ENCODE data around the gene TMEM174.

TMEM174 gene

GRCh38 chr5:73140801-73141200 is 32.2 kb upstream of the TMEM174 start:
- DNase-seq (ENCODE audit: low read depth): no peak
- TF ChIP-seq CTCF (conservative IDR thresholded peaks at IDR 0.05; ENCODE audit: low read length): no peak
- H3K4me3 ChIP-seq (ENCODE audit: low read length): no peak overlapping the region

- DNase-seq (ENCODE audit: low read depth): no peak
- no peak overlapping the region for H3K4me3 ChIP-seq (ENCODE audit: low read length)
- no peak for TF ChIP-seq CTCF (conservative IDR thresholded peaks at IDR 0.05; ENCODE audit: low read length)
Observed at GRCh38 chr5:73142035-73142434, 31.0 kb upstream of the TMEM174 start.

GRCh38 chr5:73143716-73144115 is 29.3 kb upstream of the TMEM174 start:
- TF ChIP-seq CTCF (conservative IDR thresholded peaks at IDR 0.05; ENCODE audit: low read length): no peak
- H3K4me3 ChIP-seq (ENCODE audit: low read length): no peak overlapping the region
- peak; percentile 50 for DNase-seq (ENCODE audit: low read depth)

- TF ChIP-seq CTCF (conservative IDR thresholded peaks at IDR 0.05; ENCODE audit: low read length): no peak
- H3K4me3 ChIP-seq (ENCODE audit: low read length): no peak overlapping the region
- DNase-seq (ENCODE audit: low read depth): no peak
Observed at GRCh38 chr5:73149540-73149939, 23.5 kb upstream of the TMEM174 start.

- no peak for DNase-seq (ENCODE audit: low read depth)
- no peak for TF ChIP-seq CTCF (conservative IDR thresholded peaks at IDR 0.05; ENCODE audit: low read length)
- no peak overlapping the region for H3K4me3 ChIP-seq (ENCODE audit: low read length)
Observed at GRCh38 chr5:73150876-73151275, 22.1 kb upstream of the TMEM174 start.

GRCh38 chr5:73151766-73152410 is 21.1 kb upstream of the TMEM174 start:
- no peak for DNase-seq (ENCODE audit: low read depth)
- TF ChIP-seq CTCF (conservative IDR thresholded peaks at IDR 0.05; ENCODE audit: low read length): no peak
- no peak overlapping the region for H3K4me3 ChIP-seq (ENCODE audit: low read length)
